Measurements from ENCODE around the gene NLRP6.

- TF ChIP-seq, protein P1, sequence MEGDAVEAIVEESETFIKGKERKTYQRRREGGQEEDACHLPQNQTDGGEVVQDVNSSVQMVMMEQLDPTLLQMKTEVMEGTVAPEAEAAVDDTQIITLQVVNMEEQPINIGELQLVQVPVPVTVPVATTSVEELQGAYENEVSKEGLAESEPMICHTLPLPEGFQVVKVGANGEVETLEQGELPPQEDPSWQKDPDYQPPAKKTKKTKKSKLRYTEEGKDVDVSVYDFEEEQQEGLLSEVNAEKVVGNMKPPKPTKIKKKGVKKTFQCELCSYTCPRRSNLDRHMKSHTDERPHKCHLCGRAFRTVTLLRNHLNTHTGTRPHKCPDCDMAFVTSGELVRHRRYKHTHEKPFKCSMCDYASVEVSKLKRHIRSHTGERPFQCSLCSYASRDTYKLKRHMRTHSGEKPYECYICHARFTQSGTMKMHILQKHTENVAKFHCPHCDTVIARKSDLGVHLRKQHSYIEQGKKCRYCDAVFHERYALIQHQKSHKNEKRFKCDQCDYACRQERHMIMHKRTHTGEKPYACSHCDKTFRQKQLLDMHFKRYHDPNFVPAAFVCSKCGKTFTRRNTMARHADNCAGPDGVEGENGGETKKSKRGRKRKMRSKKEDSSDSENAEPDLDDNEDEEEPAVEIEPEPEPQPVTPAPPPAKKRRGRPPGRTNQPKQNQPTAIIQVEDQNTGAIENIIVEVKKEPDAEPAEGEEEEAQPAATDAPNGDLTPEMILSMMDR (IDR thresholded peaks at IDR 0.05; ENCODE audit: low read depth, low read length, poor library complexity, severe bottlenecking): peak; percentile 15
- TF ChIP-seq EZH2phosphoT487 (IDR thresholded peaks at IDR 0.05; ENCODE audit: borderline replicate concordance, low read length): no peak
Measured at GRCh38 chr11:313787-314553, 35.8 kb downstream of the NLRP6 start, which contains the start of gene IFITM1.
